Tibial artery (tissue), 4 donors: Measurements from ENCODE around the gene UPF3A.
A peak's percentile ranks its signal among the peaks of the same experiment; 100 is the strongest.

Experiments used
- DNase-seq, 2 donors: peaks; one replicate each; pipeline ENCODE4 v3.0.0-alpha.2; 2019
- H3K27ac ChIP-seq, 2 donors: fragments of 200-600 bp; sonication (generic) in 1 of 2; 1 replicate in 1 of 2; 2 replicates in 1 of 2; pipeline ENCODE4 v1.5.1; 2018 to 2019; ENCODE audit warnings: mild to moderate bottlenecking in 1 of 2
- H3K27me3 ChIP-seq, 2 donors: fragments of 200-600 bp; sonication (generic) in 1 of 2; one replicate each; pipeline versions ENCODE4 v1.5.1 to v1.6.0; 2016 to 2019
- H3K36me3 ChIP-seq, 3 donors: fragments of 200-600 bp; sonication (generic) in 2 of 3; one replicate each; pipeline ENCODE4 v1.5.1; 2016 to 2019; ENCODE audit warnings: mild to moderate bottlenecking in 2 of 3
- H3K4me1 ChIP-seq, 4 donors: fragments of 200-600 bp; sonication (generic) in 2 of 4; 1 replicate in 3 of 4; 2 replicates in 1 of 4; pipeline ENCODE4 v1.5.1; 2016 to 2019
- H3K4me3 ChIP-seq, 2 donors: fragments of 200-600 bp; sonication (generic) in 1 of 2; 1 replicate in 1 of 2; 2 replicates in 1 of 2; pipeline ENCODE4 v1.5.1; 2018 to 2019; ENCODE audit warnings: mild to moderate bottlenecking in 2 of 2
- H3K9me3 ChIP-seq, 3 donors: fragments of 200-600 bp; sonication (generic) in 1 of 3; one replicate each; pipeline ENCODE4 v1.5.1; 2016 to 2019
- CTCF ChIP-seq, 2 experiments: fragments of 200-600 bp in 1 of 2; fragments of 450-650 bp in 1 of 2; IDR thresholded peaks; one replicate each; pipeline ENCODE4 v1.5.1; 2017 to 2019; ENCODE audit warnings: antibody characterized with exemption in 2 of 2, mild to moderate bottlenecking in 1 of 2, moderate library complexity in 1 of 2
- intact Hi-C: fragments of 100-400 bp; cut with DNase I; formaldehyde crosslinking; loops from one replicate; pipeline ENCODE4 v1.15.0; 2023; ENCODE audit warnings: low total_unique reads

The UPF3A gene

GRCh38 chr13:114281351-114282040 is at the start of gene UPF3A:
Gene UPF3A (plus strand): TSS chr13:114281601. CDS start chr13:114281640, 39 bp downstream.
- Histone ChIP-seq H3K4me1 (peaks cover 0 to 28% (median 20%) of the 10 kb centered on the region in 4 donors), H3K36me3 (peaks cover 8 to 30% (median 9%) of the 10 kb centered on the region in 3 donors), H3K9me3 (no peaks in the 10 kb centered on the region), H3K27me3 (no peaks in the 10 kb centered on the region), H3K27ac (peak within 1 kb of the TSS; percentile 95 to 97), H3K4me3 (peak within 1 kb of the TSS; percentile 64 to 74)
- intact Hi-C loops = loop anchor here (2.0 kb wide), 1 partner anchor 47 kb away; the partner anchor contains the start of gene CDC16
- peak; percentile 89 to 95 for DNase-seq
- TF ChIP-seq CTCF (IDR thresholded peaks at IDR 0.05) = peak in 1 of 2 experiments; percentile 4

GRCh38 chr13:114231886-114232285 is 49.5 kb upstream of the UPF3A start:
- no peak overlapping the region for H3K4me3 ChIP-seq
- no peak overlapping the region for H3K27ac ChIP-seq
- H3K4me1 ChIP-seq = peaks cover 0 to 22% (median 9%) of the 10 kb centered on the region in 4 donors
- H3K27me3 ChIP-seq = peaks cover 0 to 16% of the 10 kb centered on the region in 2 donors
- intact Hi-C loops = no loop called here
- DNase-seq = no peak
- TF ChIP-seq CTCF (IDR thresholded peaks at IDR 0.05) = no peak
- H3K9me3 ChIP-seq = no peaks in the 10 kb centered on the region
- H3K36me3 ChIP-seq = peaks cover 0 to 4% (median under 1%) of the 10 kb centered on the region in 3 donors

- Histone ChIP-seq H3K27me3 (peaks cover 0 to under 1% of the 10 kb centered on the region in 2 donors), H3K9me3 (no peaks in the 10 kb centered on the region), H3K27ac (peak overlapping the region; percentile 76 to 88), H3K36me3 (peaks cover 22 to 28% (median 23%) of the 10 kb centered on the region in 3 donors), H3K4me3 (peak overlapping the region; percentile 72 to 94), H3K4me1 (peaks cover 0 to 20% (median 7%) of the 10 kb centered on the region in 4 donors)
- no peak for TF ChIP-seq CTCF (IDR thresholded peaks at IDR 0.05)
- DNase-seq = no peak
- intact Hi-C loops = loop anchor here (2.0 kb wide), 1 partner anchor 47 kb away; the partner anchor contains the start of gene UPF3A
These were observed 47.1 kb upstream of the UPF3A start for GRCh38 chr13:114234266-114234644.

GRCh38 chr13:114234645-114235421 is 46.6 kb upstream of the UPF3A start, which contains the start of gene CDC16:
Gene CDC16 (plus strand): TSS chr13:114234897. CDS start chr13:114235085, 188 bp downstream.
- peak in 1 of 2 experiments; percentile 19 for TF ChIP-seq CTCF (IDR thresholded peaks at IDR 0.05)
- Histone ChIP-seq H3K9me3 (no peaks in the 10 kb centered on the region), H3K4me1 (peaks cover 0 to 20% (median 7%) of the 10 kb centered on the region in 4 donors), H3K27me3 (no peaks in the 10 kb centered on the region), H3K36me3 (peaks cover 28 to 34% (median 29%) of the 10 kb centered on the region in 3 donors), H3K4me3 (peak within 1 kb of the TSS; percentile 72 to 94), H3K27ac (peak within 1 kb of the TSS; percentile 76 to 88)
- peak; percentile 93 to 96 for DNase-seq
- intact Hi-C loops = loop anchor here (2.0 kb wide), 1 partner anchor 46 kb away; the partner anchor contains the start of gene UPF3A

- TF ChIP-seq CTCF (IDR thresholded peaks at IDR 0.05) = no peak
- H3K27ac ChIP-seq = peak overlapping the region; percentile 76 to 88
- no peaks in the 10 kb centered on the region for H3K27me3 ChIP-seq
- H3K4me3 ChIP-seq = peak overlapping the region; percentile 72 to 94
- DNase-seq = no peak
- intact Hi-C loops = loop anchor here (2.0 kb wide), 1 partner anchor 45 kb away; the partner anchor contains the start of gene UPF3A
- H3K9me3 ChIP-seq = no peaks in the 10 kb centered on the region
- peaks cover 0 to 20% (median 7%) of the 10 kb centered on the region in 4 donors for H3K4me1 ChIP-seq
- peaks cover 37 to 42% (median 37%) of the 10 kb centered on the region in 3 donors for H3K36me3 ChIP-seq
These were observed 45.7 kb upstream of the UPF3A start for GRCh38 chr13:114235697-114236096.
